GM23338 (cell line): Measurements from ENCODE around the gene PAX6. TPM values are rescaled to one million over a fixed set of nuclear protein-coding genes. Genes with fewer than 3 reads are reported as not detected.
A peak's percentile ranks its signal among the peaks of the same experiment; 100 is the strongest.

Experiments used
- ATAC-seq: fragments of 200-7000 bp; cut with Tn5 transposase; 3 replicates; pipeline ENCODE4 v1.9.1; 2020
- DNase-seq: peaks from one replicate; pipeline ENCODE4 v3.0.0-alpha.2; 2015; ENCODE audit warnings: low spot score
- H2AFZ ChIP-seq: fragments of 200-600 bp; sonication (generic); 2 replicates; pipeline ENCODE4 v1.8.0; 2016; ENCODE audit warnings: antibody characterized with exemption, mild to moderate bottlenecking, moderate library complexity
- H3F3A ChIP-seq: fragments of 200-600 bp; sonication (generic); replicated peaks from 2 replicates; pipeline ENCODE4 v1.8.0; 2017; ENCODE audit warnings: antibody characterized with exemption, mixed run types, low read depth
- H3K27ac ChIP-seq: fragments of 200-600 bp; sonication (generic); 2 replicates; pipeline ENCODE4 v1.6.1; 2016; ENCODE audit warnings: low read depth
- H3K27me3 ChIP-seq: fragments of 200-600 bp; sonication (generic); 2 replicates; pipeline ENCODE4 v1.8.0; 2016; ENCODE audit warnings: mild to moderate bottlenecking, mixed run types, moderate library complexity; ENCODE audit not compliant: insufficient read depth
- H3K36me3 ChIP-seq: fragments of 200-600 bp; sonication (generic); 2 replicates; pipeline ENCODE4 v1.8.0; 2016; ENCODE audit warnings: mild to moderate bottlenecking; ENCODE audit not compliant: insufficient read depth
- H3K4me1 ChIP-seq: fragments of 200-600 bp; sonication (generic); 2 replicates; pipeline ENCODE4 v1.8.0; 2016; ENCODE audit warnings: mild to moderate bottlenecking, moderate library complexity; ENCODE audit not compliant: insufficient read depth
- H3K4me2 ChIP-seq: fragments of 200-600 bp; sonication (generic); 2 replicates; pipeline ENCODE4 v1.7.1; 2017; ENCODE audit warnings: mixed run types
- H3K4me3 ChIP-seq: fragments of 200-600 bp; sonication (generic); 2 replicates; pipeline ENCODE4 v1.6.1; 2016; ENCODE audit warnings: mixed run types
- H3K79me2 ChIP-seq: fragments of 200-600 bp; sonication (generic); replicated peaks from 2 replicates; pipeline ENCODE4 v1.8.0; 2017; ENCODE audit warnings: mild to moderate bottlenecking; ENCODE audit not compliant: insufficient read depth
- H3K9me2 ChIP-seq: fragments of 200-600 bp; sonication (generic); 2 replicates; pipeline ENCODE4 v1.8.0; 2017; ENCODE audit not compliant: insufficient read depth
- H4K20me1 ChIP-seq: fragments of 200-600 bp; sonication (generic); replicated peaks from 2 replicates; pipeline ENCODE4 v1.8.0; 2017; ENCODE audit warnings: mild to moderate bottlenecking; ENCODE audit not compliant: insufficient read depth
- H3K27ac Mint-ChIP-seq: 2 replicates; pipeline ENCODE4 v1.8.0; 2020; ENCODE audit warnings: inconsistent platforms, mild to moderate bottlenecking, moderate library complexity, mixed read lengths
- H3K27me3 Mint-ChIP-seq: 3 replicates; pipeline ENCODE4 v1.8.0; 2022; ENCODE audit warnings: low read depth, mild to moderate bottlenecking, moderate library complexity, mixed read lengths, inconsistent platforms; ENCODE audit not compliant: insufficient read depth, poor library complexity
- H3K36me3 Mint-ChIP-seq: 3 replicates; pipeline ENCODE4 v1.8.0; 2021; ENCODE audit warnings: low read depth, mild to moderate bottlenecking, inconsistent platforms, moderate library complexity, mixed read lengths
- H3K4me1 Mint-ChIP-seq: 3 replicates; pipeline ENCODE4 v1.8.0; 2020; ENCODE audit warnings: mild to moderate bottlenecking, inconsistent platforms, mixed read lengths
- H3K4me3 Mint-ChIP-seq: 3 replicates; pipeline ENCODE4 v1.8.0; 2021; ENCODE audit warnings: moderate library complexity, mild to moderate bottlenecking, inconsistent platforms, mixed read lengths
- H3K9me3 Mint-ChIP-seq: 3 replicates; pipeline ENCODE4 v1.8.0; 2020; ENCODE audit warnings: moderate library complexity, mild to moderate bottlenecking, inconsistent platforms, mixed read lengths
- CREB1 ChIP-seq: fragments of 250-450 bp; sonication (Bioruptor Pico); IDR thresholded peaks from 2 replicates; pipeline ENCODE4 v1.5.0; 2020; ENCODE audit warnings: low read depth, mild to moderate bottlenecking, moderate library complexity
- CTCF ChIP-seq, 2 experiments: fragments of 200-600 bp in 1 of 2; sonication (generic) in 1 of 2; conservative IDR thresholded peaks; 2 replicates each; pipeline versions ENCODE4 v1.5.1 to v1.6.1; 2016 to 2017; ENCODE audit warnings: antibody characterized with exemption in 2 of 2, low read depth in 2 of 2, mild to moderate bottlenecking in 2 of 2, moderate library complexity in 1 of 2
- ETS1 ChIP-seq: IDR thresholded peaks from 2 replicates; pipeline ENCODE4 v1.6.1; 2016; ENCODE audit warnings: antibody characterized with exemption
- EZH2 ChIP-seq: fragments of 200-600 bp; sonication (generic); IDR thresholded peaks from one replicate; pipeline ENCODE4 v1.8.0; 2017; ENCODE audit warnings: antibody characterized with exemption, mild to moderate bottlenecking, low read depth; ENCODE audit not compliant: unreplicated experiment
- EZH2phosphoT487 ChIP-seq: fragments of 200-600 bp; sonication (generic); IDR thresholded peaks from one replicate; pipeline ENCODE4 v1.8.1; 2018; ENCODE audit warnings: antibody characterized with exemption; ENCODE audit not compliant: unreplicated experiment
- JUNB ChIP-seq: IDR thresholded peaks from one replicate; pipeline ENCODE4 v1.6.1; 2016; ENCODE audit warnings: antibody characterized with exemption; ENCODE audit not compliant: unreplicated experiment
- NANOG ChIP-seq: IDR thresholded peaks from 2 replicates; pipeline ENCODE4 v1.6.1; 2016; ENCODE audit warnings: antibody characterized with exemption, borderline replicate concordance
- POLR2AphosphoS5 ChIP-seq: IDR thresholded peaks from 2 replicates; pipeline ENCODE4 v1.6.1; 2016; ENCODE audit warnings: antibody characterized with exemption, low read depth
- REST ChIP-seq: IDR thresholded peaks from one replicate; pipeline ENCODE4 v1.6.1; 2018; ENCODE audit warnings: antibody characterized with exemption; ENCODE audit not compliant: unreplicated experiment
- STAT1 ChIP-seq: IDR thresholded peaks from one replicate; pipeline ENCODE4 v1.6.1; 2016; ENCODE audit warnings: antibody characterized with exemption; ENCODE audit not compliant: unreplicated experiment
- ZNF114 ChIP-seq: fragments of 250-450 bp; sonication (Bioruptor Pico); IDR thresholded peaks from 2 replicates; pipeline ENCODE4 v1.5.0; 2020; ENCODE audit warnings: mild to moderate bottlenecking, moderate library complexity
- ZNF331 ChIP-seq: fragments of 250-450 bp; sonication (Bioruptor Pico); IDR thresholded peaks from 2 replicates; pipeline ENCODE4 v1.5.0; 2020; ENCODE audit warnings: low read depth, mild to moderate bottlenecking, moderate library complexity
- polyA plus RNA-seq: library from polyadenylated mRNA; unstranded; fragments of >200 nt; fragmentation: Nextera tagmentation; extraction: Ambion mirVana; gene quantifications from 2 replicates; pipeline ENCODE4 v1.2.1, GENCODE V29; 2016
- total RNA-seq: library from RNA; depleted of rRNA; stranded (reverse); fragments of >200 nt; shearing (Covaris generic); gene quantifications from 2 replicates; pipeline ENCODE4 v1.2.3, GENCODE V29; 2014

PAX6 gene
- total and polyA plus RNA-seq, 2 experiments from 2014 or later: 0.17 to 0.45 TPM

GRCh38 chr11:31780480-31780971, 30.6 kb downstream of the PAX6 start (continued):
- TF ChIP-seq REST (no peak), EZH2 (no peak), ETS1 (no peak), NANOG (no peak), JUNB (no peak), CTCF (conservative IDR thresholded peaks at IDR 0.05; ENCODE audit: low read depth in 2 of 2) (no peak), POLR2AphosphoS5 (no peak), ZNF114 (CRISPR knock-in tag) (no peak), CREB1 (CRISPR knock-in tag) (no peak), ZNF331 (CRISPR knock-in tag) (no peak)

- Mint-ChIP-seq H3K27ac (peak overlapping the region; percentile 39), H3K36me3 (peaks cover 4% of the 10 kb centered on the region; the same call in 1 of the 3 replicates), H3K27me3 (no peaks in the 10 kb centered on the region), H3K9me3 (no peaks in the 10 kb centered on the region), H3K4me1 (peaks cover 15% of the 10 kb centered on the region; the same call in 2 of the 3 replicates), H3K4me3 (no peak overlapping the region)
- Histone ChIP-seq H3K27me3 (no peaks in the 10 kb centered on the region), H3K79me2 (no peaks in the 10 kb centered on the region), H3F3A (no peaks in the 10 kb centered on the region), H3K4me2 (no peak overlapping the region), H3K4me3 (no peak overlapping the region), H4K20me1 (no peaks in the 10 kb centered on the region), H3K4me1 (peaks cover 9% of the 10 kb centered on the region; the same call in 1 of the 2 replicates), H2AFZ (no peak overlapping the region), H3K36me3 (no peaks in the 10 kb centered on the region), H3K27ac (no peak overlapping the region), H3K9me2 (0 out of 2 replicates have a peak, but pooled peaks cover 11% of the 10 kb centered on the region)
- ATAC-seq (peak; percentile 35; the same call in 2 of the 3 replicates), DNase-seq (no peak)
- TF ChIP-seq EZH2phosphoT487 (no peak), STAT1 (no peak)
These were observed 31.0 kb downstream of the PAX6 start for GRCh38 chr11:31780078-31780477.
